Nephron (organoid): ENCODE data around the gene SIRT2.

ENCODE experiments used
- H3K27ac Mint-ChIP-seq, 3 experiments: 2 replicates each; pipeline ENCODE4 v1.8.0; 2020; ENCODE audit warnings: mixed read lengths in 3 of 3, mild to moderate bottlenecking in 2 of 3, moderate library complexity in 1 of 3
- H3K27me3 Mint-ChIP-seq: 2 replicates; pipeline ENCODE4 v1.8.0; 2021; ENCODE audit warnings: low read depth, mild to moderate bottlenecking, moderate library complexity, mixed read lengths
- H3K36me3 Mint-ChIP-seq: 2 replicates; pipeline ENCODE4 v1.8.0; 2020; ENCODE audit warnings: low read depth, mixed read lengths
- H3K4me1 Mint-ChIP-seq: 2 replicates; pipeline ENCODE4 v1.8.0; 2020; ENCODE audit warnings: mixed read lengths
- H3K4me3 Mint-ChIP-seq, 3 experiments: 2 replicates each; pipeline ENCODE4 v1.8.0; 2020; ENCODE audit warnings: mild to moderate bottlenecking in 3 of 3, mixed read lengths in 3 of 3, moderate library complexity in 2 of 3
- H3K9me3 Mint-ChIP-seq: 2 replicates; pipeline ENCODE4 v1.8.0; 2020; ENCODE audit warnings: mixed read lengths
- CTCF ChIP-seq, 3 experiments: fragments of 200-600 bp; sonication (generic); IDR thresholded peaks; one replicate each; pipeline ENCODE4 v1.5.0; 2021; ENCODE audit warnings: antibody characterized with exemption in 3 of 3; ENCODE audit not compliant: unreplicated experiment in 3 of 3

The SIRT2 gene

DNA sequence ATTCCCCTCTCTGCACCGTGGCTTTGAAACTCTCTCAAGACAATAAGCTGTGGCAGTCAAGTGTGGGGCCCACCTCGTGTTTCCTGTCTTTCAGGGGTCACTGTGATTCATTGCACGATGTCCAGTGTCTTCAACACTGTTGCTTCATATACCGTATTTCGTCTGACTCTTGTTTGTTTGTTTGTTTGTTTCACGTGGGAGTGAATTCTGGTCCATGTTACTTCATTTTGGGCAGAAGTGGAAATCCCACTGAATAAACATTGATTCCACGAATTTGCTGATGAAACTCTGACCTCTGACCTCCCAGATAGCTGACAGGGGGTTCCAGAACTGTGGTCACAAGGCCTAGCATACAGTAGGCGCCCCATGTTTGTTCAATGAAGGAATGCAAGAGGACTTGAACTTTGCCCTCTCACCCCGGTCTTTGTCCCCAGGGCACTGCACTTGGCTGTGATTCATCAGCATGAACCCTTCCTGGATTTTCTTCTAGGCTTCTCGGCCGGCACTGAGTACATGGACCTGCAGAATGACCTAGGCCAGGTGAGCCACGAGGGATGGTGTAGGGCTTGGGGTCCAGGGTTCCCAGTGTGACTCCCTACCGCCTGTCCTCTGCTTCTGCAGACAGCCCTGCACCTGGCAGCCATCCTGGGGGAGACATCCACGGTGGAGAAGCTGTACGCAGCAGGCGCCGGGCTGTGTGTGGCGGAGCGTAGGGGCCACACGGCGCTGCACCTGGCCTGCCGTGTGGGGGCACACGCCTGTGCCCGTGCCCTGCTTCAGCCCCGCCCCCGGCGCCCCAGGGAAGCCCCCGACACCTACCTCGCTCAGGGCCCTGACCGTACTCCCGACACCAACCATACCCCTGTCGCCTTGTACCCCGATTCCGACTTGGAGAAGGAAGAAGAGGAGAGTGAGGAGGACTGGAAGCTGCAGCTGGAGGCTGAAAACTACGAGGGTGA is 5.4 kb upstream of the SIRT2 start:
- H3K4me3 Mint-ChIP-seq: peak overlapping the region in 2 of 3 experiments; percentile 11 to 20
- no peaks in the 10 kb centered on the region for H3K27me3 Mint-ChIP-seq
- H3K27ac Mint-ChIP-seq: no peak overlapping the region
- peaks cover 6% of the 10 kb centered on the region for H3K4me1 Mint-ChIP-seq
- H3K36me3 Mint-ChIP-seq: peaks cover 20% of the 10 kb centered on the region
- no peak for TF ChIP-seq CTCF (IDR thresholded peaks at IDR 0.05; ENCODE audit: unreplicated experiment in 3 of 3)
- peaks cover 6% of the 10 kb centered on the region for H3K9me3 Mint-ChIP-seq

- Mint-ChIP-seq H3K27me3 (no peaks in the 10 kb centered on the region), H3K9me3 (peaks cover 6% of the 10 kb centered on the region), H3K4me3 (peak overlapping the region; percentile 69 to 90 (median 77)), H3K36me3 (peaks cover 14% of the 10 kb centered on the region), H3K4me1 (peaks cover 18% of the 10 kb centered on the region), H3K27ac (no peak overlapping the region)
- TF ChIP-seq CTCF (IDR thresholded peaks at IDR 0.05; ENCODE audit: unreplicated experiment in 3 of 3): no peak
Measured at GRCh38 chr19:38901683-38902082, 2.3 kb upstream of the SIRT2 start.

DNA sequence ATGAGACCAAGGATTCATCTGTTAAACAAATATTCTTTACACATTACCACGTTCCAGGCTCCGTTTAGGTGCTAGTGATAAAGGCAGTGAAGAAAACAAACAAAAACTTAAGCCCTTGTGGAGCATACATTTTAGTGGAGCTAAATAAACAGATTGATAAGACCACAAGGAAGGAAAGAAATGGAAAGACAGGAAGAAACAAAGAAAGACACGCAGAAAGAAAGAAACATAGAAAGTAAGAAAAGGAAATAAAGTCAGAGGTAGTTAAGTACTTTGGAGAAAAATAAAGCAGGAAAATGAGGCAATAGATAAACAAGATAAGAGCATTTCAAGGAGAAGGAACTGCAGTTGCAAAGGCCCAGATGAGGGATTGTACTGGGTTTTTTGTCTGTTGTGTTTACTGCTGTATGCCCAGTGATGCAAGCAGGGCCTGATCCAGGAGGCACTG is 1.3 kb upstream of the SIRT2 start:
- Mint-ChIP-seq H3K27ac (peak overlapping the region; percentile 10 to 73 (median 16)), H3K4me1 (peaks cover 18% of the 10 kb centered on the region), H3K4me3 (peak overlapping the region; percentile 90 to 96 (median 94)), H3K36me3 (peaks cover 14% of the 10 kb centered on the region), H3K9me3 (peaks cover 6% of the 10 kb centered on the region), H3K27me3 (no peaks in the 10 kb centered on the region)
- no peak for TF ChIP-seq CTCF (IDR thresholded peaks at IDR 0.05; ENCODE audit: unreplicated experiment in 3 of 3)

DNA sequence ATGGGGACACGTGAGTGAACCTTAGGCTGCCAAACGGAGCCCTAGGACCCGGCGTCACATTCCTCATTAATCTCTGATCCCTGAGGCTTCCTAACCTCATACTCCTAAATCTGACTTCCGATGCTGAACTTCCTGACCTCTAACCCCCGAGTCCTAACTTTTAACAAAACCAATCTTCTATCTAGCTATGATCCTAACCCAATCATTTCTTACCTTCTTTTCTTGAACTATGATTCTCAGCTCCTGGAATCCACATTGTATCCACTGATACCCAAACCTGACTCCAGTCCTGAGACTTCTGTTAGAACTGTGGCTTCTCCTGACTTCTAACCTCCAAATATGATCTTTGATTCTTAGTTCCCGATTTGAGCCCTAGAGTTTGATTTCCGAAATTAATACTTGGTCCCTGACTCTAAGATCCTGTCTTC is 798 bp upstream of the SIRT2 start:
- Mint-ChIP-seq H3K4me1 (peaks cover 18% of the 10 kb centered on the region), H3K9me3 (peaks cover 6% of the 10 kb centered on the region), H3K4me3 (peak overlapping the region; percentile 90 to 96 (median 94)), H3K27me3 (no peaks in the 10 kb centered on the region), H3K27ac (peak overlapping the region; percentile 10 to 70 (median 66)), H3K36me3 (peaks cover 14% of the 10 kb centered on the region)
- no peak for TF ChIP-seq CTCF (IDR thresholded peaks at IDR 0.05; ENCODE audit: unreplicated experiment in 3 of 3)

- H3K9me3 Mint-ChIP-seq: peaks cover 3% of the 10 kb centered on the region
- peaks cover 23% of the 10 kb centered on the region for H3K4me1 Mint-ChIP-seq
- no peaks in the 10 kb centered on the region for H3K27me3 Mint-ChIP-seq
- H3K36me3 Mint-ChIP-seq: peaks cover 7% of the 10 kb centered on the region
- H3K27ac Mint-ChIP-seq: peak overlapping the region; percentile 53 to 66 (median 63)
- TF ChIP-seq CTCF (IDR thresholded peaks at IDR 0.05; ENCODE audit: unreplicated experiment in 3 of 3): no peak
- H3K4me3 Mint-ChIP-seq: peak overlapping the region; percentile 95 to 98 (median 96)
Measured at GRCh38 chr19:38898788-38899446, 501 bp downstream of the SIRT2 start.
